HepG2 (cell line): ENCODE measurements around the gene GGA1. TPM values are rescaled to one million over a fixed set of nuclear protein-coding genes. Genes with fewer than 3 reads are reported as not detected.
A peak's percentile ranks its signal among the peaks of the same experiment; 100 is the strongest.

ENCODE experiments used
- BCLAF1 ChIP-seq: fragments of 450-650 bp; IDR thresholded peaks from 2 replicates; pipeline ENCODE4 v1.6.1; 2017; ENCODE audit warnings: mild to moderate bottlenecking
- DMTF1 ChIP-seq: sonication (generic); formaldehyde crosslinking; IDR thresholded peaks from 2 replicates; pipeline ENCODE4 v1.4.0; 2020; ENCODE audit warnings: mild to moderate bottlenecking, missing genetic modification reagents
- FIP1L1 ChIP-seq: fragments of 200-400 bp; formaldehyde crosslinking; IDR thresholded peaks from 2 replicates; pipeline ENCODE4 v1.6.1; 2018; ENCODE audit warnings: low read depth, mild to moderate bottlenecking, low read length, moderate library complexity, borderline replicate concordance; ENCODE audit not compliant: insufficient read depth
- FLYWCH1 ChIP-seq: sonication (generic); formaldehyde crosslinking; IDR thresholded peaks from 2 replicates; pipeline ENCODE4 v1.8.1; 2023; ENCODE audit warnings: mild to moderate bottlenecking, missing genetic modification reagents
- HNF4A ChIP-seq: sonication (generic); formaldehyde crosslinking; IDR thresholded peaks from 2 replicates; pipeline ENCODE4 v1.4.0; 2020; ENCODE audit warnings: missing genetic modification reagents
- KIAA2018 ChIP-seq: sonication (generic); formaldehyde crosslinking; IDR thresholded peaks from 2 replicates; pipeline ENCODE4 v1.5.0; 2020; ENCODE audit warnings: mild to moderate bottlenecking, missing genetic modification reagents, borderline replicate concordance
- MXD4 ChIP-seq: IDR thresholded peaks from 2 replicates; pipeline ENCODE4 v1.6.1; 2016; ENCODE audit warnings: mild to moderate bottlenecking, missing biosample characterization, missing genetic modification reagents
- SAFB2 ChIP-seq: sonication (generic); formaldehyde crosslinking; IDR thresholded peaks from 2 replicates; pipeline ENCODE4 v1.5.1; 2020; ENCODE audit warnings: missing genetic modification reagents, low read depth, mild to moderate bottlenecking, borderline replicate concordance
- SIN3A ChIP-seq: IDR thresholded peaks from 2 replicates; pipeline ENCODE4 v1.6.1; 2011; ENCODE audit warnings: low read depth, mild to moderate bottlenecking, control low read depth, low read length, borderline replicate concordance
- ZFP90 ChIP-seq: sonication (generic); formaldehyde crosslinking; IDR thresholded peaks from 2 replicates; pipeline ENCODE4 v1.8.0; 2022; ENCODE audit warnings: missing genetic modification reagents, mild to moderate bottlenecking, inconsistent platforms, borderline replicate concordance
- ZNF180 ChIP-seq: sonication (generic); formaldehyde crosslinking; IDR thresholded peaks from 2 replicates; pipeline ENCODE4 v1.4.0; 2020; ENCODE audit warnings: low read depth, missing genetic modification reagents, borderline replicate concordance
- ZNF225 ChIP-seq: sonication (generic); formaldehyde crosslinking; IDR thresholded peaks from 2 replicates; pipeline ENCODE4 v1.4.0; 2020; ENCODE audit warnings: mild to moderate bottlenecking, missing genetic modification reagents
- ZNF331 ChIP-seq: sonication (generic); formaldehyde crosslinking; IDR thresholded peaks from 2 replicates; pipeline ENCODE4 v1.4.0; 2020; ENCODE audit warnings: missing genetic modification reagents
- ZNF580 ChIP-seq: IDR thresholded peaks from 2 replicates; pipeline ENCODE4 v1.6.1; 2016; ENCODE audit warnings: low read depth, borderline replicate concordance
- polyA plus RNA-seq, 8 experiments: library from polyadenylated mRNA; depleted of rRNA in 3 of 8; stranded (reverse) in 7 of 8; unstranded in 1 of 8; fragments of >200 nt; fragmentation: Illumina TruSeq in 4 of 8; extraction: Trizol in 4 of 8; gene quantifications; 2 replicates each; pipeline versions ENCODE4 v1.2.1 to v1.2.3, GENCODE V29; 2011 to 2016; ENCODE audit warnings: low read depth in 4 of 8, missing spikeins in 1 of 8, mixed read lengths in 1 of 8; ENCODE audit not compliant: insufficient read depth in 1 of 8
- total RNA-seq, 5 experiments: library from RNA; depleted of rRNA; stranded (reverse); fragments of >200 nt; fragmentation: Illumina TruSeq; extraction: Trizol; gene quantifications; 2 replicates each; pipeline ENCODE4 v1.2.3, GENCODE V29; 2016; ENCODE audit warnings: low read depth in 1 of 5

GGA1 gene
- total and polyA plus RNA-seq, 2 of the 13 experiments (the other 11 are each of a cell fraction or from before 2014, with no cell fraction given) = 29.1 to 87.2 TPM

- no peak for TF ChIP-seq KIAA2018 (CRISPR knock-in tag)
- TF ChIP-seq SAFB2 (CRISPR knock-in tag) = peak; percentile 61
- no peak for TF ChIP-seq BCLAF1
- no peak; the same call in 1 of the 2 replicates for TF ChIP-seq ZFP90 (CRISPR knock-in tag)
- TF ChIP-seq FLYWCH1 (CRISPR knock-in tag) = 0 out of 2 replicates have a peak, but pooled peaks have one; percentile 44
- TF ChIP-seq ZNF331 (CRISPR knock-in tag) = peak; percentile 55
- no peak for TF ChIP-seq ZNF180 (CRISPR knock-in tag)
- no peak for TF ChIP-seq ZNF225 (CRISPR knock-in tag)
- TF ChIP-seq MXD4 = no peak; the same call in 1 of the 2 replicates
- TF ChIP-seq SIN3A = peak; percentile 72; the same call in 1 of the 2 replicates
- TF ChIP-seq FIP1L1 = peak; percentile 63; the same call in 1 of the 2 replicates
- no peak for TF ChIP-seq DMTF1
- peak; percentile 48; the same call in 1 of the 2 replicates for TF ChIP-seq HNF4A (CRISPR knock-in tag)
- TF ChIP-seq ZNF580 (CRISPR knock-in tag) = peak; percentile 9
Observed at GRCh38 chr22:37569009-37569920, 39.4 kb upstream of the GGA1 start (continued).
